Stomach (tissue), 9 donors: ENCODE data around the gene CDC42BPB. TPM values are rescaled to one million over a fixed set of nuclear protein-coding genes. Genes with fewer than 3 reads are reported as not detected.

ENCODE experiments used
- DNase-seq, 2 donors: peaks; one replicate each; pipeline versions ENCODE4 v3.0.0 to v3.0.0-alpha.2; 2013 to 2019
- H3K27ac ChIP-seq, 5 donors: fragments of 200-600 bp in 4 of 5; sonication (generic) in 4 of 5; one replicate each; pipeline ENCODE4 v1.5.1; 2013 to 2019; ENCODE audit warnings: mild to moderate bottlenecking in 1 of 5, moderate library complexity in 1 of 5
- H3K27me3 ChIP-seq, 3 donors: fragments of 200-600 bp; sonication (generic); one replicate each; pipeline ENCODE4 v1.5.1; 2017 to 2019; ENCODE audit warnings: mixed run types in 1 of 3
- H3K36me3 ChIP-seq, 4 donors: fragments of 200-600 bp; sonication (generic); 1 replicate in 3 of 4; 2 replicates in 1 of 4; pipeline ENCODE4 v1.5.1; 2016 to 2019
- H3K4me1 ChIP-seq, 4 donors: fragments of 200-600 bp; sonication (generic); one replicate each; pipeline ENCODE4 v1.5.1; 2016 to 2019
- H3K4me3 ChIP-seq, 4 donors: fragments of 200-600 bp; sonication (generic) in 3 of 4; one replicate each; pipeline ENCODE4 v1.5.1; 2016 to 2019; ENCODE audit warnings: mild to moderate bottlenecking in 1 of 4
- H3K9me3 ChIP-seq, 4 donors: fragments of 200-600 bp; sonication (generic); one replicate each; pipeline ENCODE4 v1.5.1; 2016 to 2019
- EP300 ChIP-seq: sonication (generic); formaldehyde crosslinking; IDR thresholded peaks from one replicate; pipeline ENCODE4 v1.6.1; 2017; ENCODE audit warnings: antibody characterized with exemption
- POLR2A ChIP-seq, 4 donors: fragments of 450-650 bp; IDR thresholded peaks; one replicate each; pipeline ENCODE4 v1.6.1; 2016; ENCODE audit warnings: antibody characterized with exemption in 4 of 4, control low read depth in 2 of 4, mild to moderate bottlenecking in 1 of 4, moderate library complexity in 1 of 4
- POLR2AphosphoS5 ChIP-seq, 3 donors: sonication (generic); formaldehyde crosslinking; IDR thresholded peaks; one replicate each; pipeline ENCODE4 v1.6.1; 2016; ENCODE audit warnings: antibody characterized with exemption in 3 of 3
- WGBS, 5 donors: extraction: QIAGEN DNeasy Blood & Tissue Kit in 3 of 5; methylation state at CpG; one replicate each; pipeline versions ENCODE4 v1.1.5 to v1.1.7; 2013 to 2018; 5-methylcytosine and 5-hydroxymethylcytosine counted together
- intact Hi-C: fragments of 100-400 bp; cut with DNase I; formaldehyde crosslinking; loops from one replicate; pipeline ENCODE4 v1.15.1; 2023; ENCODE audit warnings: low total_unique reads
- polyA plus RNA-seq, 3 donors: library from polyadenylated mRNA; stranded (reverse); fragments of 200-250 nt; gene quantifications; one replicate each; pipeline ENCODE4 v1.2.3, GENCODE V29; 2013
- total RNA-seq, 5 donors: library from RNA; depleted of rRNA; stranded (reverse); fragments of >200 nt; gene quantifications; one replicate each; pipeline versions ENCODE4 v1.1.0 to v1.2.3, GENCODE V29; 2014 to 2016
- TF ChIP-seq, protein P1 (sequence below), 7 experiments: fragments of 450-650 bp in 4 of 7; fragments of 200-600 bp in 3 of 7; sonication (generic) in 3 of 7; IDR thresholded peaks; one replicate each; pipeline ENCODE4 v1.5.1; 2016 to 2019; ENCODE audit warnings: antibody characterized with exemption in 7 of 7, control low read depth in 2 of 7, mild to moderate bottlenecking in 1 of 7
- donor health status: healthy with polysubstance abuse.
- donor health status: Bipolar disorder and iron deficiency.
- donor health status: healthy.

CDC42BPB gene
- total and polyA plus RNA-seq, 8 donors, result 16.3 to 400 (median 127) TPM

DNA sequence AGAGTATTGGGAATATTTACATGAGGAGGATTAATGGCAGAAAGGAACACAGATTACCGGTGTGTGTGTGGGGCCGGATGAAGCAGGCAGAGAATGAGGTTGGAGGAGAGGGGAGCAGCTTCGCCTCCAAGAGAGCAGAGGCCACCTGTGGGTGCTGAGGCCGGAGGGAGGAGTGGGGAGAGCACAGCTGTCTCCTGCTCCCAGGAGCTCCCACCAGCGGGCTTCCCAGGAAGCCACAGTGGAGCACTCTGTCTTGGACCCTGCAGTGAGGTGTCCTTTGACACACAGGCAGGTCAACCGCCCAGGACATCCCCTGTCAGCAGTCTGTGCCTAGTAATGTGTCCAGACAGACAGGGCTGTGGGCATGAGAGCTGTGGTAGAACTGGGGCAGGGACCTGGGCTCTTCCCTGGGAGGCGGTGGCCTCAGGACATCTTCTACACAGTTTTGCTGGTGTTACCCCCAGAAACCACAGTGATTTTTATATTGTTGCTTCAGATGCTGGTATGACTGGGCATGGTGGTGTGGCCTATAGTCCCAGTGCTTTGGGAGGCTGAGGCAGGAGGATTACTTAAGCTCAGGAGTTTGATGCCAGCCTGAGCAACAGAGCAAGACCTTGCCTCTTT, 153.3 kb downstream of the CDC42BPB start:
- intact Hi-C loops, result no loop called here
- Histone ChIP-seq H3K36me3 (peaks cover 19 to 70% (median 60%) of the 10 kb centered on the region in 4 donors), H3K27ac (no peak overlapping the region), H3K9me3 (no peaks in the 10 kb centered on the region), H3K27me3 (no peaks in the 10 kb centered on the region), H3K4me3 (no peak overlapping the region), H3K4me1 (no peaks in the 10 kb centered on the region)
- no peak for TF ChIP-seq POLR2A (IDR thresholded peaks at IDR 0.05)
- TF ChIP-seq, protein P1, sequence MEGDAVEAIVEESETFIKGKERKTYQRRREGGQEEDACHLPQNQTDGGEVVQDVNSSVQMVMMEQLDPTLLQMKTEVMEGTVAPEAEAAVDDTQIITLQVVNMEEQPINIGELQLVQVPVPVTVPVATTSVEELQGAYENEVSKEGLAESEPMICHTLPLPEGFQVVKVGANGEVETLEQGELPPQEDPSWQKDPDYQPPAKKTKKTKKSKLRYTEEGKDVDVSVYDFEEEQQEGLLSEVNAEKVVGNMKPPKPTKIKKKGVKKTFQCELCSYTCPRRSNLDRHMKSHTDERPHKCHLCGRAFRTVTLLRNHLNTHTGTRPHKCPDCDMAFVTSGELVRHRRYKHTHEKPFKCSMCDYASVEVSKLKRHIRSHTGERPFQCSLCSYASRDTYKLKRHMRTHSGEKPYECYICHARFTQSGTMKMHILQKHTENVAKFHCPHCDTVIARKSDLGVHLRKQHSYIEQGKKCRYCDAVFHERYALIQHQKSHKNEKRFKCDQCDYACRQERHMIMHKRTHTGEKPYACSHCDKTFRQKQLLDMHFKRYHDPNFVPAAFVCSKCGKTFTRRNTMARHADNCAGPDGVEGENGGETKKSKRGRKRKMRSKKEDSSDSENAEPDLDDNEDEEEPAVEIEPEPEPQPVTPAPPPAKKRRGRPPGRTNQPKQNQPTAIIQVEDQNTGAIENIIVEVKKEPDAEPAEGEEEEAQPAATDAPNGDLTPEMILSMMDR (IDR thresholded peaks at IDR 0.05), result no peak
- no peak for TF ChIP-seq EP300
- TF ChIP-seq POLR2AphosphoS5 (IDR thresholded peaks at IDR 0.05), result no peak
- 92 to 97% (median 95%) methylated on average over 5 to 7 of the region's 7 CpGs for WGBS, 5 donors
- no peak for DNase-seq

DNA sequence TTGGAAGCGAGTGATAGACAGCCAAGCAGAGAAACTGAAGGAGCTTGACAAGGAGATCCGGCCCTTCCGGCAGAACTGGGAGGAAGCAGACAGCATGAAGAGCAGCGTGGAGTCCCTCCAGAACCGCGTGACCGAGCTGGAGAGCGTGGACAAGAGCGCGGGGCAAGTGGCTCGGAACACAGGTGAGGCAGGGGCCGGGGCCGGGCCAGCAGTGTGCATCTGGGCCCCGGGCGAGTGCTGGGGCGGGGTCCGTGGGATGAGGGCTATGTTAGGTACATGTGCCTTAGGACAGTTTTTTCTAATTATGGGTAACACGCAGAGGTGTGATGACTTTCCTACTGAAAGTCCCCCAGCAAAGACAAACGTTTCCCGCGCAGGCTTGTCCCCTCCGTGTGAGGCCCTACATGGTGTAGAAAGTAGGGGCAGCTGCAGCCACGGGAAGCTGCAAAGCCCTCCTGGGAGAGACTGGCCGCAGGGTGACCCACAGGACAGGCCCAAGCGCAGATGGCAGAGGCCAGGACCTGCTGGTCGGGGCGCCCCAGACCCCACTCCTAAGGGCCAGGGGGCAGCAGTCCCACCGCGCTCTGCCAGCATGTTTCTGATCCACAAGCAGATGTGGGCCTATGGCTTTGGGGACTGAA, 154.0 kb downstream of the CDC42BPB start:
- no peak for DNase-seq
- Histone ChIP-seq H3K9me3 (no peaks in the 10 kb centered on the region), H3K36me3 (peaks cover 19 to 73% (median 66%) of the 10 kb centered on the region in 4 donors), H3K27ac (no peak overlapping the region), H3K27me3 (no peaks in the 10 kb centered on the region), H3K4me1 (no peaks in the 10 kb centered on the region), H3K4me3 (no peak overlapping the region)
- TF ChIP-seq EP300, result no peak
- TF ChIP-seq POLR2AphosphoS5 (IDR thresholded peaks at IDR 0.05), result no peak
- TF ChIP-seq POLR2A (IDR thresholded peaks at IDR 0.05), result no peak
- TF ChIP-seq, protein P1 (IDR thresholded peaks at IDR 0.05), result no peak
- intact Hi-C loops, result no loop called here
- 91 to 98% (median 93%) methylated on average over 28 to 29 of the region's 29 CpGs for WGBS, 5 donors

DNA sequence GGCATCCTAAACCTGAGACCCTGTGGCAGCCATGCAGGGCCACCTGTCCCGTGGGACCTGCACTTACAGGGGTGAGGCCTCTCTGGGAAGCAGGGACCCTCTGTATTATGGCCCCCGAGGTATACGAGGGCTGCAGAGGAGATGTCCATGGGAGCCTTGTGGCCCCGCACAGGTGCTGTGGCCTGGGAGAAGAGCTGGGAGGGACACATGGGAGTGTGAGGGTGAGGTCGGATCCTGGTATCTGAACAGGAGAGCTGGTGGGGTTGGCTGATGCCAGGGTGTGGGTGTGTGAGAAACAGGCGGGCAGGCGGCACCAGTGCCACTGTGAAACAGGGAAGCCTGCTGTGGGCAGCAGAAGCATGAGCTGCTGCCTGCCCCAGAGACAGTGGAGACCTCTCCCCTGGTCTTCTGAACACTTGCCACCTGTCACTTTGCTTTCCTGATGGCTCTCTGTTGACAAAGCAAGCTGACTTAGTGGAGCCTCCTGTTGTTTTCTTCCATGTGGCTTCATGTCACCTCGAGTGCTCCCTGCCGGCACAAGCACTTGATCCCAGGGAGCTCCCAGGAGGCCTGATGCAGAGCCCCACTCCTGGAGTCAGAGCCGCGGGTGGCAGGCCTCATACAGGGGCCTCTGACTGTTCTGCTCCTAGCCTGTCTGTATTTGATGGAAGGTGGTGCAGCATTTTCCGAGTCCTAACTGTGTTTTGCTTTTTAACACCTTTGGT, 154.7 kb downstream of the CDC42BPB start:
- Histone ChIP-seq H3K9me3 (no peaks in the 10 kb centered on the region), H3K36me3 (peaks cover 19 to 71% (median 70%) of the 10 kb centered on the region in 4 donors), H3K27ac (peak overlapping the region in 1 of 5 donors; percentile 32), H3K27me3 (no peaks in the 10 kb centered on the region), H3K4me1 (no peaks in the 10 kb centered on the region), H3K4me3 (no peak overlapping the region)
- 86 to 94% (median 91%) methylated on average over 11 to 12 of the region's 12 CpGs for WGBS, 5 donors
- no peak for TF ChIP-seq POLR2AphosphoS5 (IDR thresholded peaks at IDR 0.05)
- no peak for TF ChIP-seq EP300
- no peak for TF ChIP-seq POLR2A (IDR thresholded peaks at IDR 0.05)
- TF ChIP-seq, protein P1 (IDR thresholded peaks at IDR 0.05), result no peak
- DNase-seq, result no peak
- intact Hi-C loops, result no loop called here

DNA sequence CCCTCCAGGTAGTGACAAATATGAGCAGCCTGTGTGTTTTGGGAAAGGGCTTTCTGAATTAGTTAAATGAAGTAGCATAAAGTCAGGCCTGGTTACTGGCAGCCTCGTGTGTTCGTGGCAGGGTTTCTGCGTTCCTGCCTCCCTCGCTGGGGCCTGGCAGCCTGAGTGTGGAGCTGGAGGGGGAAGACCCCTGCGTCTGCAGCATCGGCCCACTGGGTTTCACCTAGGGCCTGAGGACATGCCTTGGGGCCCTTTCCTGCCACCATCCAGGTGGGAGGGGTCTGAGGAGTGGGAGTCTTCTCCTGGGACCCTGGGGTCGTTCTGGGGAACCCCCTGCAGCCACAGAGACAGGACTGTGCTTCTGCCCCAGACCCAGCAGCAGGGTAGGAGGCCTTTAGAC, 155.3 kb downstream of the CDC42BPB start:
- 86 to 90% (median 89%) methylated on average over 7 of the region's 7 CpGs for WGBS, 5 donors
- H3K27me3 ChIP-seq, result no peaks in the 10 kb centered on the region
- H3K36me3 ChIP-seq, result peaks cover 19 to 71% (median 69%) of the 10 kb centered on the region in 4 donors
- H3K4me1 ChIP-seq, result no peaks in the 10 kb centered on the region
- no peak overlapping the region for H3K4me3 ChIP-seq
- TF ChIP-seq POLR2AphosphoS5 (IDR thresholded peaks at IDR 0.05) (no peak), POLR2A (IDR thresholded peaks at IDR 0.05) (no peak), EP300 (no peak)
- TF ChIP-seq, protein P1 (IDR thresholded peaks at IDR 0.05), result no peak
- H3K9me3 ChIP-seq, result no peaks in the 10 kb centered on the region
- peak overlapping the region in 1 of 5 donors; percentile 32 for H3K27ac ChIP-seq
- intact Hi-C loops, result no loop called here
- DNase-seq, result no peak
